ENCODE measurements around the gene PPP2R5E. TPM values are rescaled to one million over a fixed set of nuclear protein-coding genes. Genes with fewer than 3 reads are reported as not detected.
A peak's percentile ranks its signal among the peaks of the same experiment; 100 is the strongest.

PPP2R5E gene
- total and polyA plus RNA-seq, 2 donors (not counting 1 experiment from before 2014, with no cell fraction given), result 18.5 to 38.8 TPM

- no peaks in the 10 kb centered on the region for H3K79me2 ChIP-seq (ENCODE audit: control insufficient read depth, insufficient read depth, low read length)
- no peaks in the 10 kb centered on the region for H3K9me3 ChIP-seq (ENCODE audit: control insufficient read depth, insufficient read depth, low read depth, low read length)
- no peak overlapping the region for H2AFZ ChIP-seq (ENCODE audit: low read length)
- no peaks in the 10 kb centered on the region for H3K36me3 ChIP-seq (ENCODE audit: control insufficient read depth, insufficient read depth, low read length)
- no peaks in the 10 kb centered on the region for H3K27me3 ChIP-seq (ENCODE audit: control insufficient read depth, insufficient read depth, low read length)
- TF ChIP-seq CTCF (conservative IDR thresholded peaks at IDR 0.05 in 1 of 2, IDR thresholded peaks at IDR 0.05 in 1 of 2; ENCODE audit: low read depth in 1 of 2, low read length in 2 of 2) (no peak), EZH2 (IDR thresholded peaks at IDR 0.05; ENCODE audit: low read length, missing control alignments) (no peak)
- no peak overlapping the region for H3K4me2 ChIP-seq (ENCODE audit: extremely low read depth, insufficient read depth, low read length)
- no peaks in the 10 kb centered on the region for H3K4me1 ChIP-seq (ENCODE audit: control insufficient read depth, extremely low read depth, insufficient read depth, low read length)
- H3K27ac ChIP-seq (ENCODE audit: insufficient read depth, low read length), result no peak overlapping the region
- no peak overlapping the region for H3K9ac ChIP-seq (ENCODE audit: insufficient read depth, low read length)
- DNase-seq (ENCODE audit: low read depth in 2 of 2), result peak in 1 of 2 donors; percentile 6
- H3K4me3 ChIP-seq (replicated peaks in 1 of 4; ENCODE audit: control extremely low read depth in 1 of 4, insufficient read depth in 1 of 4, low read depth in 3 of 4, low read length in 4 of 4), result no peak overlapping the region
- no peaks in the 10 kb centered on the region for H4K20me1 ChIP-seq (ENCODE audit: control insufficient read depth, extremely low read depth, insufficient read depth, low read length)
These were observed 35.1 kb upstream of the PPP2R5E start for GRCh38 chr14:63578300-63578699.

- H3K36me3 ChIP-seq (ENCODE audit: control insufficient read depth, insufficient read depth, low read length), result no peaks in the 10 kb centered on the region
- no peak overlapping the region for H3K27ac ChIP-seq (ENCODE audit: insufficient read depth, low read length)
- H3K4me3 ChIP-seq (replicated peaks in 1 of 4; ENCODE audit: control extremely low read depth in 1 of 4, insufficient read depth in 1 of 4, low read depth in 3 of 4, low read length in 4 of 4), result no peak overlapping the region
- no peaks in the 10 kb centered on the region for H3K4me1 ChIP-seq (ENCODE audit: control insufficient read depth, extremely low read depth, insufficient read depth, low read length)
- no peaks in the 10 kb centered on the region for H3K9me3 ChIP-seq (ENCODE audit: control insufficient read depth, insufficient read depth, low read depth, low read length)
- H4K20me1 ChIP-seq (ENCODE audit: control insufficient read depth, extremely low read depth, insufficient read depth, low read length), result no peaks in the 10 kb centered on the region
- no peaks in the 10 kb centered on the region for H3K27me3 ChIP-seq (ENCODE audit: control insufficient read depth, insufficient read depth, low read length)
- H3K4me2 ChIP-seq (ENCODE audit: extremely low read depth, insufficient read depth, low read length), result no peak overlapping the region
- DNase-seq (ENCODE audit: low read depth in 2 of 2), result peak in 1 of 2 donors; percentile 59
- TF ChIP-seq CTCF (conservative IDR thresholded peaks at IDR 0.05 in 1 of 2, IDR thresholded peaks at IDR 0.05 in 1 of 2; ENCODE audit: low read depth in 1 of 2, low read length in 2 of 2) (no peak), EZH2 (IDR thresholded peaks at IDR 0.05; ENCODE audit: low read length, missing control alignments) (no peak)
- no peak overlapping the region for H3K9ac ChIP-seq (ENCODE audit: insufficient read depth, low read length)
- no peaks in the 10 kb centered on the region for H3K79me2 ChIP-seq (ENCODE audit: control insufficient read depth, insufficient read depth, low read length)
- no peak overlapping the region for H2AFZ ChIP-seq (ENCODE audit: low read length)
These were observed 30.4 kb upstream of the PPP2R5E start for GRCh38 chr14:63573581-63573980.

- Histone ChIP-seq H3K4me1 (ENCODE audit: control insufficient read depth, extremely low read depth, insufficient read depth, low read length) (no peaks in the 10 kb centered on the region), H3K27ac (ENCODE audit: insufficient read depth, low read length) (no peak overlapping the region), H4K20me1 (ENCODE audit: control insufficient read depth, extremely low read depth, insufficient read depth, low read length) (no peaks in the 10 kb centered on the region), H3K4me3 (replicated peaks in 1 of 4; ENCODE audit: control extremely low read depth in 1 of 4, insufficient read depth in 1 of 4, low read depth in 3 of 4, low read length in 4 of 4) (no peak overlapping the region), H3K27me3 (ENCODE audit: control insufficient read depth, insufficient read depth, low read length) (no peaks in the 10 kb centered on the region), H3K9ac (ENCODE audit: insufficient read depth, low read length) (no peak overlapping the region), H2AFZ (ENCODE audit: low read length) (no peak overlapping the region), H3K4me2 (ENCODE audit: extremely low read depth, insufficient read depth, low read length) (no peak overlapping the region), H3K36me3 (ENCODE audit: control insufficient read depth, insufficient read depth, low read length) (no peaks in the 10 kb centered on the region), H3K79me2 (ENCODE audit: control insufficient read depth, insufficient read depth, low read length) (no peaks in the 10 kb centered on the region), H3K9me3 (ENCODE audit: control insufficient read depth, insufficient read depth, low read depth, low read length) (no peaks in the 10 kb centered on the region)
- no peak for DNase-seq (ENCODE audit: low read depth in 2 of 2)
- TF ChIP-seq EZH2 (IDR thresholded peaks at IDR 0.05; ENCODE audit: low read length, missing control alignments) (no peak), CTCF (conservative IDR thresholded peaks at IDR 0.05 in 1 of 2, IDR thresholded peaks at IDR 0.05 in 1 of 2; ENCODE audit: low read depth in 1 of 2, low read length in 2 of 2) (no peak)
These were observed 22.3 kb upstream of the PPP2R5E start for GRCh38 chr14:63565448-63565847.
